Umbilical cord (tissue), 2 donors: ENCODE measurements around the gene MAEA. TPM values are rescaled to one million over a fixed set of nuclear protein-coding genes. Genes with fewer than 3 reads are reported as not detected.
"Not testable (repeated sequence)": the region's sequence is repeated elsewhere in the genome, so short reads cannot be mapped to it uniquely, and the experiment has no call there.

Experiments used
- DNase-seq: peaks from one replicate; pipeline ENCODE4 v3.0.0-alpha.2; 2015; ENCODE audit warnings: low spot score
- total RNA-seq: library from RNA; depleted of rRNA; stranded (reverse); fragments of >200 nt; gene quantifications from one replicate; pipeline ENCODE4 v1.2.3, GENCODE V29; 2014; ENCODE audit warnings: low replicate concordance; ENCODE audit not compliant: insufficient read depth

MAEA gene
- total RNA-seq, 1 donor from 2014 or later = 29.6 TPM

GRCh38 chr4:1277667-1278665 lies 11.7 kb upstream of the MAEA start:
- no peak for DNase-seq

- no peak for DNase-seq
Measured at GRCh38 chr4:1279253-1279652, 10.4 kb upstream of the MAEA start.

- DNase-seq = no peak
Measured at GRCh38 chr4:1283711-1284110, 6.0 kb upstream of the MAEA start.

- DNase-seq = no peak
Measured at GRCh38 chr4:1285151-1285789, 4.4 kb upstream of the MAEA start.

GRCh38 chr4:1285790-1286553 lies 3.7 kb upstream of the MAEA start:
- DNase-seq = no peak

- DNase-seq = no peak
Measured at GRCh38 chr4:1288786-1289185, 905 bp upstream of the MAEA start.

GRCh38 chr4:1290165-1290977 lies 680 bp downstream of the MAEA start:
- DNase-seq = no peak

- DNase-seq = no peak
Measured at GRCh38 chr4:1291091-1291490, 1.4 kb downstream of the MAEA start.

- DNase-seq = no peak
Measured at GRCh38 chr4:1291996-1292702, 2.5 kb downstream of the MAEA start.

GRCh38 chr4:1292703-1293011 lies 3.0 kb downstream of the MAEA start:
- DNase-seq = not testable (repeated sequence)

GRCh38 chr4:1293531-1293941 lies 3.8 kb downstream of the MAEA start:
- no peak for DNase-seq

GRCh38 chr4:1293991-1294390 lies 4.3 kb downstream of the MAEA start:
- no peak for DNase-seq

- no peak for DNase-seq
Measured at GRCh38 chr4:1294424-1294823, 4.7 kb downstream of the MAEA start.

- no peak for DNase-seq
Measured at GRCh38 chr4:1294891-1295290, 5.2 kb downstream of the MAEA start.

GRCh38 chr4:1295405-1296055 lies 5.8 kb downstream of the MAEA start:
- DNase-seq = no peak

- peak; percentile 26 for DNase-seq
Measured at GRCh38 chr4:1296324-1297022, 6.8 kb downstream of the MAEA start.

- DNase-seq = no peak
Measured at GRCh38 chr4:1297023-1297395, 7.3 kb downstream of the MAEA start.

GRCh38 chr4:1297456-1298325 lies 8.0 kb downstream of the MAEA start:
- DNase-seq = no peak

- DNase-seq = no peak
Measured at GRCh38 chr4:1298461-1298860, 8.8 kb downstream of the MAEA start.
